CD4-positive, alpha-beta T cell (primary cell): ENCODE results near the gene FERMT2. TPM values are rescaled to one million over a fixed set of nuclear protein-coding genes. Genes with fewer than 3 reads are reported as not detected.

Experiments used
- ATAC-seq: fragments of 200-7000 bp; cut with Tn5 transposase; one replicate; pipeline ENCODE4 v1.10.0; 2022; ENCODE audit warnings: mild to moderate bottlenecking; ENCODE audit not compliant: poor library complexity
- CTCF ChIA-PET: fragments of 350-600 bp; sonication (Branson Sonifier 250); formaldehyde crosslinking; loops from one replicate; lab custom pipeline; 2021; ENCODE audit warnings: antibody characterized with exemption, inconsistent platforms; lab: Charles Lee
- POLR2A ChIA-PET: fragments of 350-600 bp; sonication (Branson Sonifier 250); formaldehyde crosslinking; loops from one replicate; lab custom pipeline; 2021; ENCODE audit warnings: antibody characterized with exemption, inconsistent platforms; lab: Charles Lee
- DNase-seq, 14 experiments: peaks; one replicate each; pipeline ENCODE4 v3.0.0-alpha.2; 2013 to 2020; ENCODE audit warnings: mixed read lengths in 2 of 14
- H3K27ac ChIP-seq, 2 donors: one replicate each; pipeline versions ENCODE4 v1.5.1 to v1.7.0; 2013; ENCODE audit warnings: low read length in 2 of 2, low read depth in 1 of 2, mild to moderate bottlenecking in 1 of 2
- H3K27me3 ChIP-seq, 2 experiments: 1 replicate in 1 of 2; 2 replicates in 1 of 2; pipeline versions ENCODE4 v1.6.1 to v1.7.0; 2013; ENCODE audit warnings: low read length in 2 of 2, control low read depth in 1 of 2, mild to moderate bottlenecking in 1 of 2, moderate library complexity in 1 of 2; ENCODE audit not compliant: insufficient read depth in 2 of 2, control insufficient read depth in 1 of 2
- H3K36me3 ChIP-seq: one replicate; pipeline ENCODE4 v1.6.1; 2013; ENCODE audit warnings: low read length, control low read depth; ENCODE audit not compliant: insufficient read depth
- H3K4me1 ChIP-seq: one replicate; pipeline ENCODE4 v1.6.1; 2013; ENCODE audit warnings: low read length, control low read depth; ENCODE audit not compliant: insufficient read depth
- H3K4me3 ChIP-seq: one replicate; pipeline ENCODE4 v1.5.1; 2013; ENCODE audit warnings: mild to moderate bottlenecking, low read length, moderate library complexity
- H3K9me3 ChIP-seq, 2 experiments: 1 replicate in 1 of 2; 2 replicates in 1 of 2; pipeline versions ENCODE4 v1.6.1 to v1.7.0; 2013; ENCODE audit warnings: low read length in 2 of 2, mild to moderate bottlenecking in 2 of 2, control low read depth in 1 of 2, moderate library complexity in 1 of 2; ENCODE audit not compliant: control insufficient read depth in 1 of 2, insufficient read depth in 1 of 2
- H3K27ac Mint-ChIP-seq: one replicate; pipeline ENCODE4 v1.8.0; 2020; ENCODE audit warnings: mixed read lengths
- H3K27me3 Mint-ChIP-seq: one replicate; pipeline ENCODE4 v1.8.0; 2021; ENCODE audit warnings: mixed read lengths
- H3K36me3 Mint-ChIP-seq: one replicate; pipeline ENCODE4 v1.8.0; 2021; ENCODE audit warnings: low read depth, mixed read lengths
- H3K4me1 Mint-ChIP-seq: one replicate; pipeline ENCODE4 v1.8.0; 2021; ENCODE audit warnings: low read depth, mixed read lengths
- H3K4me3 Mint-ChIP-seq: one replicate; pipeline ENCODE4 v1.8.0; 2020; ENCODE audit warnings: mild to moderate bottlenecking, mixed read lengths
- H3K9me3 Mint-ChIP-seq: one replicate; pipeline ENCODE4 v1.8.0; 2020; ENCODE audit warnings: mixed read lengths
- intact Hi-C, 2 experiments: fragments of 100-400 bp; cut with DNase I in 1 of 2; cut with micrococcal nuclease in 1 of 2; formaldehyde crosslinking; loops; one replicate each; pipeline versions ENCODE4 v1.15.1 to v1.9.0; 2023 to 2025; cut with DNase I, micrococcal nuclease
- total RNA-seq, 174 experiments: library from RNA in 2 of 174; stranded (reverse) in 2 of 174; gene quantifications; one replicate each; pipeline ENCODE4 v1.2.3 and lab custom pipeline; 2021 to 2026
- TF ChIP-seq, protein P1 (sequence below): fragments of 200-600 bp; IDR thresholded peaks from one replicate; pipeline ENCODE4 v1.8.0; 2022; ENCODE audit warnings: antibody characterized with exemption, mild to moderate bottlenecking

FERMT2 gene
- total RNA-seq, 2 experiments from 2014 or later, result 0.44 to 0.61 TPM

DNA sequence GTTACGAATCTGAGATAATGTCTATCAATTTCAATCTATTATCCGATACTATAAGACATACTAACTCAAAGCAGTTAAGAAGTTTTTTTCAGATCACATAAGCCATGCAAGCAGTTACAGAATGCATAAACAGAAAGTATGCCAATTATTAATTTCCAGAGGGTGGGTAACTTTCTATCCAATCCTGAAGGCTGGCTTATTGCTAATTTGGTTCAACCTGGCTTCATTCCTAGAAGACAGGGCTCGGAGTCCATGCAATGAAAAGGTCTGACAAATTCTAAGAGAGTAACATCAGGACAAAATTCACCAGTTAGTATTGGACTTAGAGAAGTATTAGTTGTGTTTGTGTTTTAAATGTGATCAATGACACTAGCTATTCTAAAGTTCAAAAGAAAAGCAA, 15.0 kb downstream of the FERMT2 start:
- Histone ChIP-seq H3K4me1 (no peaks in the 10 kb centered on the region), H3K27me3 (no peaks in the 10 kb centered on the region), H3K4me3 (no peak overlapping the region), H3K27ac (no peak overlapping the region), H3K36me3 (no peaks in the 10 kb centered on the region), H3K9me3 (no peaks in the 10 kb centered on the region)
- CTCF ChIA-PET, result no interaction called here
- DNase-seq (no peak), ATAC-seq (no peak)
- Mint-ChIP-seq H3K27me3 (peaks cover 24% of the 10 kb centered on the region), H3K27ac (no peak overlapping the region), H3K36me3 (no peaks in the 10 kb centered on the region), H3K9me3 (no peaks in the 10 kb centered on the region), H3K4me3 (no peak overlapping the region), H3K4me1 (no peaks in the 10 kb centered on the region)
- intact Hi-C loops, result no loop called here
- POLR2A ChIA-PET, result interaction anchor here (2.0 kb wide), 1 partner anchor 13 kb away, joined by 5 read pairs; no protein-coding TSS in a partner anchor
- TF ChIP-seq, protein P1, sequence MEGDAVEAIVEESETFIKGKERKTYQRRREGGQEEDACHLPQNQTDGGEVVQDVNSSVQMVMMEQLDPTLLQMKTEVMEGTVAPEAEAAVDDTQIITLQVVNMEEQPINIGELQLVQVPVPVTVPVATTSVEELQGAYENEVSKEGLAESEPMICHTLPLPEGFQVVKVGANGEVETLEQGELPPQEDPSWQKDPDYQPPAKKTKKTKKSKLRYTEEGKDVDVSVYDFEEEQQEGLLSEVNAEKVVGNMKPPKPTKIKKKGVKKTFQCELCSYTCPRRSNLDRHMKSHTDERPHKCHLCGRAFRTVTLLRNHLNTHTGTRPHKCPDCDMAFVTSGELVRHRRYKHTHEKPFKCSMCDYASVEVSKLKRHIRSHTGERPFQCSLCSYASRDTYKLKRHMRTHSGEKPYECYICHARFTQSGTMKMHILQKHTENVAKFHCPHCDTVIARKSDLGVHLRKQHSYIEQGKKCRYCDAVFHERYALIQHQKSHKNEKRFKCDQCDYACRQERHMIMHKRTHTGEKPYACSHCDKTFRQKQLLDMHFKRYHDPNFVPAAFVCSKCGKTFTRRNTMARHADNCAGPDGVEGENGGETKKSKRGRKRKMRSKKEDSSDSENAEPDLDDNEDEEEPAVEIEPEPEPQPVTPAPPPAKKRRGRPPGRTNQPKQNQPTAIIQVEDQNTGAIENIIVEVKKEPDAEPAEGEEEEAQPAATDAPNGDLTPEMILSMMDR, result no peak

DNA sequence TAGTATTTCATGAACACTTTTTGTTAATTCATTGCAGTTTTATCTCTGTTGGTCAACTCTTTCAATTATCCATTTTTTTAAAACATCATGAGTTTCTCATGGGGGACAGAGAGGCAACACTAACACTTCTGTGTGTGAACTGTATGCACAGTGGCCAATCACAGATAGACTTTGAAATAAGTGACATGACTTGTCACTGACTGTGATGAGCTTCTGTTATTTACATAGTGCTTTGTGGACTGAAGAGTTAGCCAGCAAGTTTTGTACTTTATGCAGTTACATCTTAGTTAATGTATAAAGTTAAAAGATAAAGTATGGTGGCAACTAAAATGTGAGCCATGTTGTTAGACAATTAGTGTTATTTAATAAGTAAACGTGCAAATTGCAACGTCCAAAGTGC, 16.1 kb downstream of the FERMT2 start:
- Mint-ChIP-seq H3K27me3 (peaks cover 22% of the 10 kb centered on the region), H3K27ac (no peak overlapping the region), H3K36me3 (no peaks in the 10 kb centered on the region), H3K4me3 (no peak overlapping the region), H3K9me3 (no peaks in the 10 kb centered on the region), H3K4me1 (no peaks in the 10 kb centered on the region)
- no peak overlapping the region for H3K4me3 ChIP-seq
- CTCF ChIA-PET, result no interaction called here
- H3K27ac ChIP-seq, result no peak overlapping the region
- intact Hi-C loops, result no loop called here
- no peaks in the 10 kb centered on the region for H3K4me1 ChIP-seq
- H3K9me3 ChIP-seq, result no peaks in the 10 kb centered on the region
- no peaks in the 10 kb centered on the region for H3K27me3 ChIP-seq
- TF ChIP-seq, protein P1, result no peak
- DNase-seq (no peak), ATAC-seq (no peak)
- POLR2A ChIA-PET, result interaction anchor here (0.6 to 2.0 kb wide), 3 partner anchors 14 to 1831 kb away, joined by 3 to 5 read pairs (median 3); no protein-coding TSS in a partner anchor
- no peaks in the 10 kb centered on the region for H3K36me3 ChIP-seq

DNA sequence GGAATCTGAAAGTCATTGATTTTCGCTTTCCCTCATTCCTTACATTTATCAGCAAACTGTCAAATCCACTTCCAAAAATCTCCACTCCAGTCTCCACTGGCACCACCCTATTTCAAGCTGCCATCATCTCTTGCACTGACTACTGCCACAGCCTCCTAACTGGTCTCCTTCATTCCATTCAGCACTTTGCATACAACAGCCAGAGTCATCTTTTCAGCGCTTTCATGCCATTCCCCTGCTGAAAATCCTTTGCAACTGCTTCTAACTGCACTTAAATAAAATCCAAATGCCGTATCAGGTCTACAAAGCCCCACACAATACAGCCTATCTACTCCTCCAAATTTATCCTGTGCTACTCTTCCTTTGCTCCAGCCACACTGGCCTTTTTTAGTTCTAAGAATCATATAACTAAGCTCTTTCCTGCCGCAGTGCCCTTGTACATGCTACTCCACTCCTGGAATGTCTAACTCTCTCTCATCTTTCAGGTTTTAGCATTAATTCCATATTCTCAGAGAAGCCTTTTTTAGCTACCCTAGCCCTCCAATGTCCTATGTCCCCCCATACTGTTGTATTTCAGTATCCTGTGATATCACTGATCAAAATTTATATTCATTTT, 21.6 kb downstream of the FERMT2 start:
- POLR2A ChIA-PET, result no interaction called here

More for the DNA sequence above, 21.6 kb downstream of the FERMT2 start:
- H3K4me3 Mint-ChIP-seq, result no peak overlapping the region
- Histone ChIP-seq H3K27ac (no peak overlapping the region), H3K4me1 (no peaks in the 10 kb centered on the region), H3K36me3 (no peaks in the 10 kb centered on the region), H3K4me3 (no peak overlapping the region), H3K27me3 (no peaks in the 10 kb centered on the region), H3K9me3 (no peaks in the 10 kb centered on the region)
- TF ChIP-seq, protein P1, result no peak
- intact Hi-C loops, result no loop called here
- peaks cover 4% of the 10 kb centered on the region for H3K27me3 Mint-ChIP-seq
- DNase-seq (no peak), ATAC-seq (no peak)
- no peaks in the 10 kb centered on the region for H3K4me1 Mint-ChIP-seq
- CTCF ChIA-PET, result no interaction called here
- H3K9me3 Mint-ChIP-seq, result no peaks in the 10 kb centered on the region
- H3K36me3 Mint-ChIP-seq, result no peaks in the 10 kb centered on the region
- no peak overlapping the region for H3K27ac Mint-ChIP-seq
